Posterior vena cava (tissue), 2 donors: ENCODE measurements around the gene NACA. TPM values are rescaled to one million over a fixed set of nuclear protein-coding genes. Genes with fewer than 3 reads are reported as not detected.
"Not testable (repeated sequence)": the region's sequence is repeated elsewhere in the genome, so short reads cannot be mapped to it uniquely, and the experiment has no call there.

Experiments
- DNase-seq: peaks from one replicate; pipeline ENCODE4 v3.0.0-alpha.2; 2020; ENCODE audit warnings: low spot score
- intact Hi-C, 2 donors: fragments of 100-400 bp; cut with DNase I; formaldehyde crosslinking; loops; one replicate each; pipeline versions ENCODE4 v1.14.1 to v1.14.2; 2022 to 2023
- long read RNA-seq, 2 donors: library from polyadenylated mRNA; unstranded; transcript quantifications; one replicate each; pipeline ENCODE4 v2.0.0, GENCODE V29; 2020 to 2021
- total RNA-seq, 2 donors: library from RNA; stranded (reverse); fragmentation: NEBNext Ultra II Directional; extraction: Animal tissue kit (Norgen Biotek cat#: 25700); gene quantifications; one replicate each; pipeline ENCODE4 v1.2.1, GENCODE V29; 2021
- donor health status: DM: yes; HTN: yes; CAD: no.
- donor health status: DM: yes; HTN: yes; CAD: no.

Gene NACA
- total RNA-seq, result 100 to 1,000 TPM; 530 to 542 TPM
- long read RNA-seq, donor 1, transcript NACA-201 (8 exons, 2,690 nt), result major isoform, 82 of 102 reads
- long read RNA-seq, donor 1, transcript NACA-202 (8 exons, 1,059 nt), result minor isoform, 6 of 102 reads
- long read RNA-seq, donor 1, partial matches to known transcripts, result 10 of 102 reads
- long read RNA-seq, donor 1, other reads (novel, unspliced or antisense), result 0 of 102 reads
- long read RNA-seq, donor 2, transcript NACA-202 (8 exons, 1,059 nt), result minor isoform, 33 of 540 reads
- long read RNA-seq, donor 2, transcript NACA-204 (8 exons, 802 nt), result minor isoform, 18 of 540 reads
- long read RNA-seq, donor 2, transcript NACA-201 (8 exons, 2,690 nt), result major isoform, 435 of 540 reads
- long read RNA-seq, donor 2, partial matches to known transcripts, result 43 of 540 reads
- long read RNA-seq, donor 2, other reads (novel, unspliced or antisense), result 11 of 540 reads

DNA sequence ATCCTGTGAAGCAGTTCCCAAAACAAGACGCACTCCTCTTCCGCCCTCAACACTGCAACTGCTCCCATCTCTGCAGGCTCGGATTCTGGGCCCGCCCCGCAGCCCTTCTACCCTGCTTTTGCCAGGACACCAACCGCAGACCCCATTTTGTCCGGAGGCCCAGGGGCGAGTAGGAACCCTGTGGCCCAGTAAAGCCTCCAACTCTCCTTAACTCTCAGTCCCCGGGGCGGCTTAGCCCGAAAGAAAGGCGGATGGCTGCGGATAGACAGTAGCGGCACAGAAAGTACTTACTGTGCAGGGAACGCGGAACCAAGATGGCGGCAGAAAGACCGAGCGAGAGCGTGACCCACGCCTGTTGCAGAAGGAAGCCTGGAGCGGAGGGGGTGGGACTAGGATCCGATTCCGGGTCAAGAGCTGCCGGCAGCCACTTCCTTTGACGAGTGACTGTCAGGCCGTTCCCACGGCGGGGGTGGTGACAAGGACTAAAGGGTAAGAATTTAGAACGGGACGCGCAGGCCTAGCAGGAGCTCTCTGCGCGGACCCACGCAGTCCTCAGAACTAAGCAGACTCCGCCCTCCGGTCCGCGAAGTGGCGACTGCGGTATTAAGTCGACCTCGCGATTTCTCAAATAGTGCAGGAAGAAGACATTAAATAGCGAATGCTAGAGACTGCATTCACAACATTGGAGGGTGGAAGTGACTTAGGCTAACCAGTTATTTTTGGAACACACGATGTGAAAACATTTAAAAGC lies at the start of gene NACA:
Gene NACA (minus strand): TSS at position 328 of the 751 bp plus-strand sequence. CDS start 778 bp downstream, outside the sequence.
- DNase-seq, result peak; percentile 100
- intact Hi-C loops, result no loop called here

DNA sequence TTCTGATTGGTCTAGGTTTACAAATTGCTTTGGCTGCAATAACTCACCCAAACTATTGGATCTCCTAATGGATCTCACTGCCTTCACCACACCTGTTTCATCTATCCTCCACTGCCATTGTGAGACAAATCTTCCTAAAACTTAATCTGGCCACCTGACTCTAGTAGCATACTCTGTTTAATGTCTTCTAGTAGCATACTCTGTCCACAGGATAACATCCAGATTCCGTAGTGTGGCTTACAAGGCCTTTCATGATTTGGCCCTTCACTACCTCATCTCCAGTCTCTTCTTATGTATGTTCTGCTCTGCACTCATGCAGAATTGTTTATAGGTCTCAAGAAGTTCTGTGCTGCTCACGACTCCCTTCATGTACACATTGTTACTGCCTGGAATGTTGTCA lies 48.0 kb upstream of the NACA start:
- intact Hi-C loops, result loop anchor here in 1 of 2 donors (2.0 kb wide), 1 partner anchor 56 kb away; no protein-coding TSS in a partner anchor
- DNase-seq, result no peak

DNA sequence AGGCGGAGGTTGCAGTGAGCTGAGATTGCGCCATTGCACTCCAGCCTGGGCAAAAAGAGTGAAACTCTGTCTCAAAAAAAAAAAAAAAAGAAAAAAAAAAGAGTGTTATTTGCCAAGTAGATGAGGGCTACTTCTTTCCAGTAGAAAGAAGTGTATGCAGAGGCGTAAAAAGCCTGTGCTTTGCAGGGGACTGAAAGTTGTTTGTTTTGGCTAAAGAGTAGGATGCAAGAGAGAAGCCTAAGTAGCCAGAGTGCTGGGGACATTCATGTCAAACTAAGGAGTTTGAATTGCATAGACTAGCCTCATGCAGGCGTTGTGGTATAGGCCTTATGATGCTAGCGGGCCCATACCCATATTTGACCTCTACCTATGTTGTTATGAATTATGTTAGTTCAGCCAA lies 47.5 kb upstream of the NACA start:
- intact Hi-C loops, result loop anchor here in 1 of 2 donors (2.0 kb wide), 1 partner anchor 56 kb away; no protein-coding TSS in a partner anchor
- no peak for DNase-seq

DNA sequence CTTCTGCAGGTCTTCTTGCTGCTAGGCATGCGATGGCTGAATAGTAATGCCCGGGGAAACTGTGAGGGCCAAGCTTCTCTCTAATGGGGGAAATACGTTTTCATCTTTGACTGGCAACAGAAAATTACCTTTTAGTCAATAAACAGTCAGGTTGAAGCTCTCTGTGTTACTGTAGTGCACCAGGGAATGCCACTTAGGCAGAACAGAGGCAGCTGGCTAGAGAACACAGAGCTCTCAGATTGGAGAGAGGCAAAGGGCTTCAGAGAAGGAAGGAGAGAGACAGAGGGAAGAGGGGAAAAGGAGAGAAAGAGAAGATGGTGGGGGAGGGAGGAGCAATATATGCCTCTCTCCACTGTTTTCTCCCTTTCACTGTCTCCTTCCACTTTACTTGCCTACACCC lies 44.8 kb upstream of the NACA start:
- intact Hi-C loops, result no loop called here
- DNase-seq, result no peak

DNA sequence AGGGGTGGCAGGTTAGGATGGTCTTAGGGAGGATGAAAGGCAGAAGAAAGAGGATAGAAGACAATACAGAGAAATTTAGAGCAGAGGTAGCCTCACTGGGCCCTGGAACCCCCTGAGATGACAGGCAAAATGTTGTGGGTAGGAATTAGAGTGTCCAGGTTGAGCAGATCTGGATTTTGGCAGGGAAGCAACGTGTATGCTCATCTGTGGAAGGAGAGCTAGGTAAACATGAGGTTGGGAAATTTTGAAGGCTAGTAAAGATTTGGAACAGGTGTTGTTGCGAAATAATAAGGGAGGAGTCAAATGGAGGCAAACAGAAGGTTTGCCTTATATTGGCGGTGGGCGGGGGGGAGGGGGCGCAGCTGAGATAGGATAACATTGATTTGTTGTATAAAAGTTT lies 43.3 kb upstream of the NACA start:
- no peak for DNase-seq
- intact Hi-C loops, result no loop called here

DNA sequence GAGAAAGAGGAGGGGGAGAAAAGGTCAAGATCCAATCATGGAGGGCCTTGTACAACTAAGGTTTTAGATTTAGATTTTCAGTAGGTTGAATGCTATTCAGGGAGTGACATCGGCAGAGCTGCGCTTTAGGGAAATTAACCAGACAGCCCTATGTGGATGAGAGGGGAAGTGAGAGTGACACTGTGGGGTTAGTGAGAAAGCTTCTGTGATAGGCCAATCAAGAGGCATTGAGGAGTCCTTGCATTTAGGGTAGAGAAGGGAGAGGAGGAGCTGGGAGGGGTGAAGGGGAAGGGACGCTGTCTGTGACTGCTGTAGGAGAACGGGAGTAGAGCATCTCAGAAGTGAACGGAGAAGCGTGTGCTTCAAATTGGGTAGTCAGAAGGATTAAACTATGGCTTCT lies 41.4 kb upstream of the NACA start:
- DNase-seq, result no peak
- intact Hi-C loops, result no loop called here

DNA sequence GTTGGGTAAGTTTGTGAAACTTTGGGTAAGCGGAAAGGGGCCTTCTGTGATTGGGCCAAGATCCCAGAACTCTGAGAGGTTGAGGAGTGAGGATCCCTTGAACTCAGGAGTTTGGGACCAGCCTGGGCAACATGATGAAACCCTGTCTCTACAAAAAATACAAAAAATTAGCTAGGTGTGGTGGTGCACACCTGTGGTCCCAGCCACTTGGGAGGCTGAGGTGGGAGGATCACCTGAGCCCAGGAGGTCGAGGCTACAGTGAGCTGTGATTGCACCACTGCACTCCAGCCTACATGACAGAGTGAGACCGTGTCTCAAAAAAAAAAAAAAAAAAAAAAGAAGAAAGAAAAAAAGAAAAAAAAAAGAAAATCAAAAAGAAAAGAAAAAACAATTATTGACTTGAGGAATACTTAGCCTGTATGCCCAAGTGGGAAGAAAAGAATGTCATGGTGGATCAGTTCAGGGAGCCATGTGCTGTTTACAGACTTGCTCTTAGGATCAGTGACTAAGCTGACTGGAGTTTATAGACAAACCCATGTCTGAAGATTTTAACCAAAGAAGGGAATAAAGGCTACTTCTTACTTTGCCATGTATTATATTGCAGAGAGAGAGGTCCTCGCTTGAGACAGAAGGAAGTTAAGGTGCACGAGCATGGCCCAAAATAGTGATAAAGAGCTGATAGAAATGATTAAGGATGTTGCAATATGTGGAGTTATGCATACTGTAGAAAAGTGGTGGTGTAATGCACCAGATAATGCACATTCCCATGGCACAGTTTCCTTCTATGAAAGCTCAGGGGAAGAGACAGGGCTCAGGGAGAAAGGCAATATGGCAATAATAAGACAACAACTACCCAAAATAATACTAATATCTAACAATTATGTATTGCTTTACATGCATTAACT lies 38.9 kb upstream of the NACA start:
- no peak for DNase-seq
- intact Hi-C loops, result loop anchor here in 1 of 2 donors (5.0 kb wide), 1 partner anchor 223 kb away; no protein-coding TSS in a partner anchor

DNA sequence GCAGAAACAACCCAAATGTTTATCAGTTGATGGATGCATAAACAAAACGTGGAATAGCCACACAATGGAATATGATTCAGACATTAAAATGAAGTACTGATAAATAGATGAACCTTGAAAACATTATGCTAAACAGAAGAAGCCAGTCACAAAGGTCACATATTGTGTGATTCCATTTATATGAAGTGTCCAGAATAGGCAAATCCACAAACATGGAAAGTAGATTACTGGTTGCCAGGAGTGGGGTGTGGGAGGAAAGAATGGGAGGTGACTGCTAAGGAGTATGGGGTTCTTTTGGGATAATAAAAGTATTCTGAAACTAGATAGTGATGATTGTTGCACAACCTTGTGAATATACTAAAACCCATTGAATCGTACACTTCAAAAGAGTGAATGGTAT lies 36.7 kb upstream of the NACA start:
- DNase-seq, result no peak
- intact Hi-C loops, result loop anchor here in 1 of 2 donors (5.0 kb wide), 1 partner anchor 225 kb away; no protein-coding TSS in a partner anchor

DNA sequence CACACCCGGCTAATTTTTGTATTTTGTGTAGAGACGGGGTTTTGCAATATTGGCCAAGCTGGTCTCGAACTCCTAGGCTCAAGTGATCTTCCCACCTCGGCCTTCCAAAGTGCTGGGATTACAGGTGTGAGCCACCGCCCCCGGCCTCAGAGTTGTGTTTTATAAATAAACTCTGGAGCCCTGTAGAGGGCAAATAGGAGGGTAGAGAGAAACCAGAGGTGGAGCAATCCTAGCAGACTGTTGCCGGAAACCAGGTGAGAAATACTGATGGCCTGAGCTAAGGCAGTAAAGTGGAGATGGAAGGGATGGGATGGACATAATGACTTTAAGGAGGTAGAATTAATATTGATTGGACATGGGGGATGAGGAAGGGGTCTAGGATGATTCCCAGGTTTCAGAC lies 35.4 kb upstream of the NACA start:
- no peak for DNase-seq
- intact Hi-C loops, result loop anchor here in 1 of 2 donors (5.0 kb wide), 1 partner anchor 227 kb away; no protein-coding TSS in a partner anchor

DNA sequence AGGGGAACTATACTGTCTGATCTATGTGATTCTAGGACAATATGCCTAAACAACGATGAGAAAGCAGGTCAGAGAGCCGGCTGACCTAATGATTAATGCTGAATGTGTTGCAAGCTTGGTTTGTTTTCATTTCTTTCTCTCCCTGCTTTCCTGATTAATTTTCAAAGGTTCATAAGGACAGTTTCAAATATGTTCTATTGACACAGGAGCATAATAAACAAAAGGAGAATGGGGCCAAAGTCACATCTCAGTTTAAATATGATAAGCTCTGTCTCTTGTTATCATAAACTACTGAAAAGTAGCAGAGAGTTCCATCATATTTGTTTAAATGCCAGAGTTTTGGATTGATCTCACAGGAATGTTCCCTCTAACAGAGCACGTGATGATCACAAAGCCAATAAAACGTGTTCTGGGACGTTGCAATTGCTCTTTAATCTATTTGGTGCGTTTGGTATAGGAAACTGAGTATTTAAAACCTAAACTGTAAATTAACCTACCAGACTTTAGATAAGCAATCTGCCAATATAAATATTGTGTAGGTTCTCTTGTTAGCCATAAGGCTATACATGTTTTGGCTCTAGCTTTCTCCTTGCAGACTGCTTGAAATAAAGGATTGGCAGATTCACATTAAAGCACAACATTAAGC lies 34.3 kb upstream of the NACA start:
- DNase-seq, result no peak
- intact Hi-C loops, result loop anchor here (2.0 to 5.0 kb wide), 2 partner anchors 229 to 308 kb away; no protein-coding TSS in a partner anchor

DNA sequence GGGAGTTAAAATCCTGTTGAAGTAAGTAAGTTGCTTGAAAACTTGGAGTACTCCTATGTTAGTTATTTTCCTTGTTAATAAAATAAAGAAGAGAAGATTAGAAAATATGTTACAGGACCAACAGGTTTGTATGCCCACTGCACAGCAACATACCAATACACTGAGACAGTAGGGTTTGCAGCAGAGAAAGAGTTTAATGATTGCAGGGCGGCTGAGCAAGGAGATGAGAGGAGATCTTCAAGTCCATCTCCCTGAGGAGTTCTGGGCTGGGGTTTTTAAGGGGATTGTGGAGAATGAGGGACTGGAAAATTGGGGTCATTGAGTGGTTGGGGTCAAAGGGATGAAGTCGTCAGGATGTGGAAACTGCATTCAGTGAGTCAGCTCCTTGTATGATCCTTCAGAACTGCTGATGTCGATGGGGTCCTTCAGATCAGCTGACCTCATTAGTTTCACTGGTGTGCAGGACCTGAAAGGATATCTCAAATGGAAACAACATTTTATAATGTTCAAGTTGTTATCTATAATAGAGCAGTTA lies 33.7 kb upstream of the NACA start:
- intact Hi-C loops, result loop anchor here (2.0 to 5.0 kb wide), 2 partner anchors 230 to 309 kb away; no protein-coding TSS in a partner anchor
- DNase-seq, result no peak

DNA sequence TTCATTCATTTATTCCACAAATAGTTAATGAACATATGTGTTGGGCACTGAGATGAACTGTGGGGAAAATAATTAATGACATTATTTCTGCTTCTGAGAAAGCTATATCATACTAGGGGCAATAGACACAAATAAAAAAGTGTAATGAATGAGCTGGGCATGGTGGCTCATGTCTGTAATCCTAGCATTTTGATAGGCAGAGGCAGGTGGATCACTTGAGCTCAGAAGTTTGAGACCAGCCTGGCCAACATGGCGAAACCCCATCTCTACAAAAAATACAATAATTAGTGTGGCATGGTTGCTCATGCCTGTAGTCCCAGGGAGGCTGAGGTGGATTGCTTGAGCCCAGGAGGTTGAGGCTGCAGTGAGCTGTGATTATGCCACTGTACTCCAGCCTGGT lies 32.9 kb upstream of the NACA start:
- intact Hi-C loops, result loop anchor here (1.0 to 5.0 kb wide), 3 partner anchors 32 to 309 kb away; no protein-coding TSS in a partner anchor
- DNase-seq, result not testable (repeated sequence)

DNA sequence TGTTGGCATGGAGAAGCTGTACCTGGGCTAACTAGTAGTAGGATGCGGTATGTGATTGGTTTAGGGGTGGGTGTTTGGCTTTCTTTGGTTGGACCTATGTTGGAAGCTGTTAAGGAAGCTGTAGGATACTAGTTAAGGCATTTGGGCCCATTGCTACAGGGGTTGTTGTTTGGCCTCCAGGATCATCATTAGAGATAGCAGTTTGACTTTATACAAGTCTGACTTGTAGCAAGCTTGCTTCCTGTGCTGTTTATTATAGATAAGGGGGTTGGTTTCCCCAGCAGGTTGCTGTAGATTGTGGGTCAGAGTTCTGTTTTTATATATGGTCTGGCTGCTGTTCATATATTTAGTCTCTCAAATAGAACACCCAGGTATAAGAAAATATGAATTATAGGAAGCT lies 28.5 kb upstream of the NACA start:
- intact Hi-C loops, result no loop called here
- no peak for DNase-seq

DNA sequence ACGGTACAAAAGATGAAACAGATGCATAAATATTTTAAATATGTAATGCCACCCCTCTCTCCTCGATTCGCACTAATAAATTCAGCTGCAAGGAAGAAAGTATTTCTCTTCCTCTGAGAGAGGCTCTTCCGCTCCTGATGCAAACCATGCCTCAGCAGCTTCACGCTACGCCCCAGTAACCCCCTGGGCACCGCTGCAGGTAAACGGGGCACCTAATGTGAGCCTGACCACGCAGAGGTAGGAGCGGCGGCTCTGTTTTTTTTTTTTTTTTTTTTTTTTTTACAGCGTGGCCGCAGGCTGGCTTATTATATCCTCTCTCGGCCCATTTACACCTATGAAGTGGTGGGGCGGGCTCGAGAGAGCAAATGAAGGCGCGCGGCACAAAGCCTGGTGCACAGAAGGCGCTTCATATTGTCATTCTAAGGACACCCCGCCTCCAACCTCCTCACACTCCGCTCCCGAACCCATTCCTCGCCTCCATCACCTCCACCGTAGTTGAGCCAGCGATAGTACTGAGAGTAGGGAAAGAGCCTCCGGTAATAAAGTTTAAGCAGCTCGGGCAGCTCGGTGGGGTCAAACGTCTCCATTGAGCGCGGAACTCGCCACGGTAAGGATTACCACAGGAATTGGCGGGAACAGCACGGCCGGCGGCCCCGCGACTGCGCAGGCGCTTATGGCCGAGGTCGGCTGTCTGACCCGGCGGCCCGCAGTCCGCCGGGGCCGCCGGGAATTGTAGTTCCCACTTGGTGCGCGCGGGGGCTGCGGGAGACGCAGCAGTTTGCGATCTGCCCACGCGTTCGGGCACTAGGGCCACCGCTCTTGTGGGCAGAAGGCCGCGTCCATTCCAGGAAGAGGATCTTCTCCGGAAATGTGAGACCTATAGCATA lies 26.9 kb upstream of the NACA start, which contains the start of gene PRIM1:
Gene PRIM1 (minus strand): TSS at position 612 of the 887 bp plus-strand sequence. CDS start 25 bp downstream, at position 587.
- intact Hi-C loops, result no loop called here
- DNase-seq, result peak; percentile 94

DNA sequence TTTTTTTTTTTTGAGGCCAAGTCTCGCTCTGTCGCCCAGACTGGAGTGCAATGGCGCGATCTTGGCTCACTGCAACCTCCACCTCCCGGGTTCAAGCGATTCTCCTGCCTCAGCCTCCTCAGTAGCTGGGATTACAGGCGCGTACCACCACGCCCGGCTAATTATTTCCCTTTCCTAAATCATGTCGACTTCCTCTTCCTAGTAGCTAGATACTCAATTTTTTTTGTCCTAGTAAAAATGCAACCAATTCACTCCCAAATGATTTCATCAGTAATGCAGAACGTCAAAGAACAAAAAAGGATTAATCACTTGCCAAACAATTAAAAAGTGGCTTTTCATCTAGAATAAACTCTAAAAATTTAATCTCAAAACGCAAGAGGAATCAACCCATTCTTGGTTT lies 25.5 kb upstream of the NACA start:
- DNase-seq, intact Hi-C loops: not testable (repeated sequence)

DNA sequence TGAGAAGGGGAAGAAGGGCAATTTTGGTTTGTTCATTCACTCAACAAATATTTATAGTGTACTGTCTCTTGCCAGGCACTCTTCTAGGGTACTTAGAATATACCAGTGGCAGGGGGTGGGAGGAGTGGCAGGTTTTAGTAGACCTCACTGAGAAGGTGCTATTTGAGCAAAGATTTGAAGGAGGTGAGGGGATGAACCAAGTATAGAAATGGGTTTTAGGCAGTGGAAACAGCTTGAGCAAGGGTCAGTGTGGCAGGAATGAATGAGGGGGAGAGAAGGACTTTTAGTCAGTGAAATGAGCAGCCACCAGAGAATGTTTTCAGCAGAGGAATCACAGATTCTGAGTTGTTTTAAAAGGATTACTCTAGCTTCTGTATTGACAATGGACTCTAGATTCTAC lies 24.8 kb upstream of the NACA start:
- intact Hi-C loops, result no loop called here

DNA sequence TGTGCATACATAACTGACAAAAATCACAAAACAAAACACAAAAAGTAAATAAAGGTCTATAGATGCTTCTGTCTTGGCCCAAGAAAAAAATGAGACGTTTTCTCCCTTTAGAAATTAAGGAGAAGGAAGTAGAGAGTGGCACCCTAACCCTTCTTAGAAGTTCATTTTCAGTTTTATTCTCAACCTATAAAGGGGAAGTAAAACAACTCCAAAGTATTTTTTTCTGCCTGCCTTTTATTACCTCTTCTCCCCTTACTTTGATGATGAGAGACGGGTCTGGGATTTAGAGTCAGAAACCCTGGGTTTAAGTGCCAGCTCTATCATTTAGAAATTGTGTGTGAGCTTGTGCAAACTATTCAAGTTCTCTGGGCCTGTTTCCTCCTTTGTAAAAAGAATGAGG lies 24.3 kb upstream of the NACA start:
- intact Hi-C loops, result no loop called here

More for the DNA sequence above, 24.8 kb upstream of the NACA start:
- DNase-seq, result no peak

More for the DNA sequence above, 24.3 kb upstream of the NACA start:
- no peak for DNase-seq
